GM21360 (cell line): ENCODE data around the gene ABCF2.

ENCODE experiments used
- ATAC-seq: cut with Tn5 transposase; IDR thresholded peaks from one replicate; pipeline ENCODE4 v1.9.1; 2021; ENCODE audit warnings: mild to moderate bottlenecking, moderate library complexity; ENCODE audit not compliant: unreplicated experiment

Gene ABCF2

DNA sequence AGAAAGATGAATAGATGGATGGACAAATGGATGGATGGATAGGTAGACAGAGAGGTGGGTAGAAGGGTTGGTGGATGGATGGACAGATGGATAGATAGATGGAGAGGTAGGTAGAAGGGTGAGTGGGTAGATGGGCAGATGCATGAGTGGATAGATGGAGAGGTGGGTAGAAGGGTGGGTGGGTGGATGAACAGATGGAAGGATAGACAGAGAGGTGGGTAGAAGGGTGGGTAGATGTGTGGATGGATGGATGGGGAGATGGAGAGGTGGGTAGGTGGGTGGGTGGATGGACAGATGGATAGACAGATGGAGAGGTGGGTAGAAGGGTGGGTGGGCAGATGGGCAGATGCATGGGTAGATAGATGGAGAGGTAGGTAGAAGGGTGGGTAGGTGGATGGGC is 29.1 kb downstream of the ABCF2 start:
- no peak for ATAC-seq

DNA sequence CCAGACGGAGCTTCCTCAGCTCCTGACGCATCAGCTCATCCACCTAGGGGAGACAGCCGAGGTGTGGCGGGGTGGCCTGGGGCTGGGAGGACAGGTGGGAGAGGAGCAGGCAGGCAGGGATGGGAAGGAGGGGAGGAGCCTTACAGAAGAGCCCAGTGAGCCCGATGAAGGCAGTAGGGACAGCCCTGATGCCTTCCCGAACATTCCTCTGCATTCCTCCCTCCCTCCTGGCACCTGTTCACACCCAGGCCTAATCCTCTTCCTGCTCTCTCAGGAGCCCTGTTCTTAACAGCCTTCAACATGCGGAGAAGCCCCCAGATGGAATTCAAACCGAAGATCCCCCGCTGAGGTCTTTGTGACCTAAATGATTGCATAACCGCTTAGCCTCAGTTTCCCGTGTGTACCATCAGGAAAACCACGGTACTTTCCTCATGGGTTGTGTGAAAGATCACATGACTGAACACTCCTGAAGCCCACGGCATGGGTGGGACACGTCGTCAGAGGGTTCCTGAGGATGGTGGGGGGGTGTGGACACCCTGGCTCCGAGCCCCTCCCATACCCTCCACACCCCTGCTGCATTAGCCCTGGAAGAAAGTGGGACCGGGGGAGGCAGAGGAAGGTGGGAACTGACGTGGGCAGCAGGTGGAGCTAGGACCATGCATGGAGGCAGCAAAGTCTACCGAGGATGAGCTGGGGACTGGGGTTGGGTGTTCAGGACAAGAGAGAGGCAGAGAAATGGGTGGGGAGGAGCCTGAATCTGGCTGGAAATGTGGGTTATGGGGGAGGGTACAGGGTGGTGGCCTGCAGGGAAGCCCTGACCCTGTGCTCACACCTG is 31.2 kb downstream of the ABCF2 start:
- no peak for ATAC-seq

DNA sequence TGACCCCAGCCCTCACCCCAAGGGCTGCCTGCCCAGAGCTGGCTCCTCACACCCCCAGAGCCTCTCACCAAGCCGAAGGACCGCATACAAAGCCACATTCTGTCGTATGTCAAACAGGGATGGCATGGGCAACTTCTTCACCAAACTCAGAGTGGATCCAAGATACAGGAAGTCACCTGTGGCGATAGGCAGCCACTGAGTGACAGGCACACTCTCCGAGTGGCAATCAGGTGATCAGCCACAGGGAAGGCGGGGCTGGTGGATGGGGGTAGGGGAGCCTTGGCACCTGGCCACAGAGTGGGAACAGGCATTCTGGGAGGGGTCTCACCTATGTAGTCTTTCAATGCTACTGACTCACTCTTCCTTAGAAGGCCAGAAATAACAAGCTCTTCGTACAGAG is 32.8 kb downstream of the ABCF2 start:
- no peak for ATAC-seq

DNA sequence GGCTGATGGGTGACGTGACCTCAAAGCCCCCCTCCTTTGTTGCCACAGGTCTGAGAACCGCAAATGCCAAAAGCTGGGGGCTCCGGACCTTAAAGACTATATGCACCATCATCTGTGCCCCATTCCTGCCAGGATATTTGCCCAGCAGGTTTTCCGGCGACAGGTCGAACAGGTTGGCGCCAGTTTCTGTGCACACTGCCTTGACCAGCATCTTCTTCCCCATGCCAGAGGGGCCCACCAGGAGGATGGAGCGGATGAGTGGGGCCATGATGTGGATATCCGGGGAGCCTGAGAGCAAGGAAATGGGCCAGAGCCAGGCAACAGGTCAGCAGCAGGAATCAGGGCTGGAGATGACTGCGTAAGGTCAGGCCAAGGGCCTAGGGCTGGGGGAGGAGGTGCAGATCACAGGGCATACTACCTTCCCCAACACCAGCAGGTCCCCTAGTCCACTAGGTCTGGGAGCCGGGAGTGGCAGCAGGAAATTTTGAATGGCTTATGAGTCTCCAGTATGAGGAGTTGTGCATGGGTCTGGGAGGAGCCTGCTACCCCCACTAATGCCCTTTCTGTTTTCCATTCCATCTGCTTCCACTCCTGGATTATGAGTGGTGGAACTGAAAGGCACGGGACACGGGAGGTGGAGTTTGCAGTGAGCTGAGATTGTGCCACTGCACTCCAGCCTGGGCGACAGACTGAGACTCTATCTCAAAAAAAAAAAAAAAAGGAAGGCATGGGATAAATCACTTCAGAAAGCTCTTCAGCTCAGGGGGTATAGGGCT is 33.6 kb downstream of the ABCF2 start:
- ATAC-seq, result no peak

DNA sequence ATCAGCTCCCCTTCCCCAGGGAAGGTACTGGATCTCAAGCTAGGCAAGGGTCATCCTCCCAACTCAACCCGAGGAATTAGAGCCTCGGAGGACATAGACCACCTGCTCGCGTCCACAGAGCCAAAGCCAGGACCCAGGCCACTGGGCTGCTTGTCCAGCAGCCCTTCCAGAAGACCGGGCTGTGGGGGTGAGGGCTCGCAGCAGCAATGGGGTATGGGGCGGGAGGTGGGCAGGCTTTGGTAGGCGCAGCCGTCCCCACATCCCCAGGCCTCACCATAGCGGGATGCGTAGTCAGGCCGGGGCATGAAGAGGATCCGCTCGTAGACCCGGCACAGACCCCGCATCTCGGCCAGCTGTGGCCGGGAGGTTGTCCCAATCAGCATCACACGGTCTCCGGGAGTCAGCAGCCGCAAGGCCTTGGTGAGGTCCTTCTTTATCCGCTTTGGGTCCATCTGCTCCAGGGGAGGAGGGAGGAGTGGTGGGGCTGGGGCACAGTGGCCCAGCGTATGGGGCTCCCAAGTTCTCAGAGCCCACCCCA is 34.9 kb downstream of the ABCF2 start:
- no peak for ATAC-seq

DNA sequence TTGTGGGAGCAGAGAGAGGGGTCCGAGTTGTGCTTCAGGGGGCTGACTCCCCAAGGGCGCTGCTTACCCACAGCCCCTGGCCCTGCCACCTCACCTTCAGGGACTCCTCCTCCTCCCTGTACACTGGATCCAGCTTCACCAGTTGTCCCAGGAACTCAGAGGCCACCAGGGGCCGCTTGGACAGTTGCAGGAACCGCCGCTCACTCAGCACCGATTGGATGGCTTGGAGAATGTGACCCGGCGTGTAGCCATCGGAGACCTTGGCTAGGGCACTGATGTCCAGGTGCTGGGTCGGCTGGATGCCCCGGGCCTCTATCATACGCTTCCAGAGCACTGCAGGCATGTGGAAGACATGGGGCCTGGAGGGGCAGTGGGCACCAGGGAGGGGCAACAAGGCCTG is 35.5 kb downstream of the ABCF2 start:
- no peak for ATAC-seq

DNA sequence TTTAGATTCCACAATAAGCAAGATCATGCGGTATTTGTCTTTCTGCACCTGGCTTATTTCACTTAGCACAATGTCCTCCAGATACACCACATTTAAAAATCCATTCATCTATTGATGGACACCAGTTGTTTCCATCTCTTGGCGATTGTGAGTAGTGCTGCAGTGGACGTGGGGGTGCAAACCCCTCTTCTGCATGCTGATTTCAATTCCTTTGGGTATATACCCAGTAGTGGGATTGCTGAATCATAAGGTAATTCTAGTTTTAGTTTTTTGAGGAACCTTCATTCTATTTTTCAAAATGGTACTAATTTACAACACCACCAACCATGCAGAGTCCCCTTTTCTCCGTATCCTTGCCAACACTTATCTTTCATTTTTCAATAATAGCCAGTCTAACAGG is 38.0 kb downstream of the ABCF2 start:
- ATAC-seq, result no peak

DNA sequence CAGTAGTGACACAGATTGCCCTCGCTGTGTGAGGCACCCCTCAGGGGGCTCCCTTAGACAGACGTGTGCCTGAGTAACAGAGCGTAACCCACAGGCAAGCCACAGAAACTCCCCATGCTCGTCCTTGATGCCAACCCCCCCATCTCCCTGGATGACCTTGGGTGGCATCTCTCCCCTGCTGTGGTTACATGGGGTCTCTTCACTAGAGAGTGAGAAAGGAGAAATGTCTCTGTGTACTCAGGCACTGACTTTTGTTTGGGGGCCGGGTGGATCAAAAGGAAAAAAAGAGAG is 38.8 kb downstream of the ABCF2 start:
- no peak for ATAC-seq

DNA sequence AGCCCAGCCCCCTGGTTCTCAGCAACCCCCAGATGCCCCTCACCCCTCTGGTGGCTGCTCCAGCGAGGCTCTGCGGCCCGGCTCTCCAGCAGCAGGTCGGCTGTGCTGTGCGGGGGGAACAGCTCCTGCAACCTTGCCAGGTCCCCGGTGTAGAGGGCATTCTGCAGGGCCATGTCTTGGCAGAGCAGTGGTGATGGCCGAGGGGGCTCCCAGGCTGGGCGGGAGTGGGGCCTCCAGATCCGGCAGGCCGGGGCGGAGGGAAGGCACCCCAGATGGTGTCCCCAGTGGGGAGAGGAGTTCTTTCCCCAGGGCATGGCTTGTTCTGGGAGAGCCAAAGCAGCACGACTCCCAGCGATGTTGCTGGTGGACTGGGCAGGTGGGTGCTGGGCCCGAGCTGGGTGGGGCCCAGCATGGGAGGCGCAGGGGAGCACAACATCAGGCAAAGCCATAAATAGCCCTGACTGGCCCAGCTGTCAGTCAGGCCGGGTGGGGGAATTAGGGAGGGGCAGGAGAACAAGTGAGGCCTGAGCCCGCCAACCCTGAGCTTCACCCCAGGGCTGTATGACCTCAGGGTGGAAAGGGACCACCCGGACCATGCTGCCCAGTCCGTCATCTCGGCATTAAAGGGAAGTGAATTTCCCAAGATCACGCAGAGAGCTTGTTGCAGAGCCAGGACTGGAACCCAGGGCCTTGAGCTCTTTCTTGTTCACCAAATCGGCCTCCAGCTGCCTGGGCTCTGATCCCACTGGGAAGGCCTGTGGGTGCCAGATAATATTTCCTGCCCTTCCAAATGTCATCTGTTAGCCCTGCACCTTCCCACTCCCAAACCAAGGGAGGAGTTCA is 39.4 kb downstream of the ABCF2 start:
- no peak for ATAC-seq

DNA sequence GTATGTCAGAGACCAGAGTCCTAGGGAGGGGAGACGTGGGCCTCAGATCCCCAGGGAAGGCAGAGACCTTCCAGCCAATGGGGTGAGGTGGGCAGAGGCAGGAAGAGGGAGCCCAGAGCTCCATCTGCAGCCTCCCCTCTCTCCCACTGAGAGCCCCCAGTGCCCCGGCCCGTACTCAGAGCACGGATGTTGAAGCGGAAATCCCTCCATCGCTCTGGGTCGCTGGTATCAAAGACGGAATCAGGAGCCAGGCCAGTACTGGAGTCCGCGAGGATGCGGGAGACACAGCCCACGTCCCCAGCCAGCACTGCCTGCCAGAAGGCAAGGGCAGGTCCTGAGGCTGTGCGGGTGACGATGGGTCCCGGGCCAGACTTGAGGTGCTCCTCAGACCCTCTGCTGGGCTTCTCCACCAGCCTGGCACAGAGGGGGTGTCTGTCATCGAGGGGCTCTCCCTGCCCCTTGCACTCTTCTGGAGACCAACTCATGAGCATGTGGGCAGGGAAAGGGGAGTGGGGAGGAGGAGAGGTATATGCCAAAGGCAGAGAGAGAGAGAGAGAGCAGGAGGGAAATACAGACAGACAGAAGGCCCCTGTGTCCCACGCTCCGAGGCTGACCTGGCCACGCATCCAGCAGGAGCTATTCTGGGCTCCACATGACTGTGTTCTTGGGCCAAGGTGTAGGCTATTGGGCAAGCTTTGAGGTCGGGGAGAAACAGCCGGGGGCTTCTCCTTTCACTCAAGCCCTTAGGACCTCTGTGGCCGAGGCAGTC is 40.2 kb downstream of the ABCF2 start, which contains the start of gene ASB10:
ASB10 (minus strand) TSS at position 611 of the 769 bp plus-strand sequence; CDS start at position 491, 120 bp downstream.
- ATAC-seq, result no peak

DNA sequence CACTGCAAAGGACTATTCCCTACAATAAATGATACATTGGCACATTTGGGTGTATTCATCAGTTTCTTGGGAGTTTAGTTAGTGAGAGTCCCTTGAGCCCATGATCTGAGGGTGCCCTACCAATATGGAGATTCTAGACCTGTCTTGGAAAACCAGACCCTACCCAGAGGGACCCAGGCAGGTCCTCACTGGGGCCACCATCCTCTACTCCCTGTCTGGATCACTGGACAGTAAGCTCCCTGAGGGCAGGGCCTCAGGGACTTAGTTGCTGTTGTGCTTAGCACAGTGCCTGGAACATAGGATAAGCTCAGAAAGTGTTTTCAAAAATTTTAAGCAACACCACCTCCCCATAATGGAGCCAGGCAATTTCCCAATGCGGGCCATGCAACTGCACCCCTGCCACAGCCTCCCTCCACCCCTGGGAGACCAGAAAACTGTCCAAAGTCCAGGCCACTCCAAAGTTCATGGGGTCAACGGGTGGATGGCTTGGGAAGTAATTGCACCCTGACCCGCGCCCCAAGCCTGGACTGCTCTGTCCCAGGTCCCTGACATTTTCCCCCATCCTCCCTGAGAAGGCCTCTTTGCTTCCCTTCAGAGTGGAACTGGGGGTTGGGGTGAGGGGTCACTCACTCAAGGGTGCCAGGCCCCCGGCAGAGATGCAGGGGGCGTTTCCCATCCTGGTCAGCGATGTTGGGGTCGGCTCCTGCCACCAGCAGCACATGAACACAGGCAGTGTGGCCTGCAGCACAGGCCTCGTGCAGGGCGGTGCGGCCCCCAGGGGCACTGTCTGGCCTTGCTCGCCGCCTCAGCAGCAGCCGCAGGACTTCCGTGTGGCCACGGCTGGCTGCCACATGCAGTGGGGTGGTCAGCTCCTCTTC is 41.0 kb downstream of the ABCF2 start:
- ATAC-seq, result no peak

DNA sequence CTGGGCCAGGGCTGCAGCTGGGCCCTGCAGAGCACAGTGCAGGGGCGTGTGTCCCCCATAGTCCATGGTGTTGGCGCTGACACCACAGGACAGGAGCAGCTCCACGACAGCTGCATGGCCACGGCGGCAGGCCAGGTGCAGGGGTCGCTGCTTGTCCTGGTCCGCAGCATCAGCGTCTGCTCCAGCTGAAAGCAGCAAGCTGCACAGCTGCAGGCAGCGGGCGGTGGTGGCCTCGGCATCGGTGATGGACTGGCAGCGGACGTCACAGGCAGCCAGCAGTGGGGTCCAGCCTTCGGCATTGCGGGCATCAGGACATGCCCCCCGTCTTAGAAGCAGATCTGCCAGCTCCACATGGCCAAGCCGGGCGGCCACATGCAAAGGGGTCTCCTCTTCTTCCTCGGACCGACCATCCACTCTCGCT is 46.0 kb downstream of the ABCF2 start:
- no peak for ATAC-seq

DNA sequence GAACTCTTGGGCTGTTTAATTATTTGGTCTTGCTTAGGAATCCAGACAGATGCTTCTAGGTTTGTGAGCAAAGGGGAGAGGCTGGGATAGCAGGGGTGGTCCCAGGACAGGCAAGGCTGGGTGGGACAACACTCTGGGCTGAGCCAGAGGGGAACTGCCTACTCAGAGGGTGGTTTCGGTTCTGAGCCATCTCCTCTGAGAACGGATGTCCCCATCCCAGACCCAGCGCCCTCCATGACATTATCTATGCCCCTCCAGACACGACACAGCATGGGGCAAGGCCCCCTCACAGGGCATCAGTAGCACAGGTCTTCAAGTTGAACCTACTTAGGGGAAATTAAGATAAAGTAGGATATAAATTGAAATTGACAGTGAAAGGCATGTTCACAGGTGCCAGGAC is 47.1 kb downstream of the ABCF2 start:
- ATAC-seq, result no peak

DNA sequence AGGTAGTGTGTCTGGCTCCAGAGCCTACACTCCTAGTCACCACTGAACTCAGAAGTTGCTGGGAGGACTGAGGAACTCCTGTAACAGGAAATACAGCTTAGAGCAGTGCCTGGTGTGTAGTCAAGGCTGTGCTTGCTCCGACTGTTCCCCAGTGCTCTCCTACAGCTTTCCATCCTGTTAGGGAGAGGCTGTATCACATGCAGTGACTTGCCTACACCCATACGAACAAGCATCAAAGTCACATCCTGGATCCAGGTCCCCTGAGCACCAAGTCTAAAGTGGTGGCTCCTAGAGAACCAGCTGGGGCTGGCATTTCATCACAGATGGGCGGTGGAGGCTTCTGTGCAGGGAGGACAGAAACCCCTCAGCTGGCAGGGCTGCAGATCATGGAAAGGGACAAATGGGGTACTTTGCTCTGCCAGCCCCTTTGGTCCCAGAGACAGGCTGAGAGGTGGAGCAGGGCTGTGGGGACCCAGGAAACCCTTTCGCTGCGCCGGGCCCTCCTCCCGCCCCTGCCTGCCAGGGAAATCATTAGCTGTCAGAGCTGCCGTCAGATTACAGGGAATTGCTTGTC is 47.6 kb downstream of the ABCF2 start:
- no peak for ATAC-seq

DNA sequence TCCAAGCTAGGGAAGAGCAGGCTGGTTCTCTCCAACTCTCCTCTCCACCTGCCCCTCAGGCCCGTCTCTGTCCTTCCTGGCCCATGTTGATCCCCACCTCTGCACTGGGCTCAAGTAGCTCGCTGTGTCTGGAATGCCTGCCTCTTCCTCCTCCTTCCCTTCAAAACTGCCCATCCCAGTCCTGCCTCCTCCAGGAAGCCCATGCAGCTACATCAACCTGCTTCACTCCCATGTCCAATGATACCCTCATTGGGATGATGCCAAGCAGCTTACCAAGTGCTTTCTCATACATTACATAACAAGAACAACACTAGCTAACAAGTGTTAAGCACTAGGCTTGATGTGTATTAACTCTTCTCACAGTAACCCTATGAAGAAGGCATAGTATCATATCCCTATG is 48.2 kb downstream of the ABCF2 start:
- no peak for ATAC-seq

DNA sequence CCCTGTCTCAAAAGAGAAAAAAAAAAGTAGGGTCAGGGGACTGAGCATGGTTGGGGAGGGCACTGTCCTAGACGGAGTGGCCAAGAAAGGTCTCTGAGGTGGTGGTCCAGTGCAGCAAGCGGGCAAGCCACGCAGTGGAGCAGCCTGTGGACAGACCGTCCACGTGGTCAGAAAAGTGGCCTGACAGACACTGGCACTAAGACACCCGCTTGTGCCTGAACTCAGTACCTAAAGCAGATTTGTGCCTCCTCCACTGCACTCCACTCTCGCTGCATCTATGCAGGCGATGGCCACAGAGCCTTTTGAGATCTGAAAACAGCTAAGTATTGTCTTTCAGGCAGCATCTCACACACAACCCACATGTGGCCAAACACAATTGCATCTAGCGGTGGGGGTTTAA is 48.8 kb downstream of the ABCF2 start:
- no peak for ATAC-seq

DNA sequence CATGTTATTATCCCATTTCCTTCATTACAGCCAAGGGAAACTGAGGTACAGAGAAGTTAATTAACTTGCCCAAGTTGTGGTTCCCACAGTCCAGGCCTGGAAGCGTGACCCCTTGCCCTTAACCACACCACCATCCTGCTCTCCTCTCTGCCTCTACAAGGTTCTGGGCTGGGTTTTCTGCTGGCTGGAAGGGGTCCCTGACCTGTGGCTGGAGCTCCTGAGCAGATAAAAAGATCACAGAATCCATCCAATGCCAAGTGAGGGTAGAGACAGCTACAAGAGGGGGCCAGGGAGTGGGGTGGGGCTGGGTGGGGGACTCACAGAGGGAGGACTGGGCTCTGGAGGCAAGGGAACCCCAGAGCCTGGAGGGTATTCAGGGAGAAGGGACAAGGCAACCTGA is 49.7 kb downstream of the ABCF2 start:
- ATAC-seq, result no peak

DNA sequence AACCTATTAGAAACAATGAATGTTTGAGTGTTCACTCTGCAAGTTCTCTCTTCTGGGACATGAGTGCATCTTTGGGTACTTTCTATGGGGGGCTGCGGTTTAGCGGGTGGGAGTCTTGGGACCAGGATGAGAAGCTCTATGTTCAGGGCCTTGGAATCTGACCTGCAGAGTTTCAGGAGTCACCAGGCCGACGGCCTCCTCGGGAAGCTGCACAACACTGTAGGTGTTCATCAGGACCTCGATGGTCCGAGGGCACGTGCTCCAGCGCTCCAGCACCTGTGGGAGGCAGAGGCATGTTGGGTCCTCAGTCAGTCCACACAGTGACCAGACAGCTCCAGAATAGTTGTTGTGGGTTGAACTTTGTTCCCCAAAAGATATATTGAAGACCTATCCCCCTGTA is 50.6 kb downstream of the ABCF2 start:
- ATAC-seq, result no peak

DNA sequence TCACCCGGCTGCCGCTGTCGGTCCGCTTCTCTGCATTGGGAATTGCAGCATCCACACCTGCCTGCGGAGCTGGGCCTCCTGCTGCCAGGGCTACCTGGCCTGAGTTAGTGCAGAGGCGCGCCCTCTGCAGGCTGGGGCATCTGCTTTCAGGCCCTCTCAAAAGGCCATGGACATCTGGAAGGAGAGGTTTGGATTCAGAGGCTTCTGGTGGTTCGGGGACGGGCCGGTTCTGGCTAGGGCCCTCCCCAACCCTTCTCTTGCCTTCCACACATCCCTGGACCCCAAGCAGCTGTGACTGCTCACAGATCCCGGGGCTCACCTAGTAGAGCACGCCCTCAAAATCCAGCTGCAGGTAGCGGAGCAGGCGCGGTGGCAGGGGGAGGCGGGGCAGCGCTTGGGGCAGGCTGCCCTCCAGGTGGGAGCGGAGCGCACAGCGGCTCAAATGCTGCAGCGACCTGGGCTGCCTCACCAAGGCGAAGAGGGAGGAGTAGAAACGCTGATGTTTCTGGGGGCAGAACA is 51.2 kb downstream of the ABCF2 start:
- no peak for ATAC-seq
